Right lobe of liver (tissue), 6 donors: Measurements from ENCODE around the gene WTIP. TPM values are rescaled to one million over a fixed set of nuclear protein-coding genes. Genes with fewer than 3 reads are reported as not detected.

Source experiments
- ATAC-seq, 4 donors: fragments of 200-7000 bp; cut with Tn5 transposase; one replicate each; pipeline ENCODE4 v1.9.1; 2020; ENCODE audit warnings: mild to moderate bottlenecking in 4 of 4, moderate library complexity in 4 of 4
- DNase-seq, 3 donors: peaks; one replicate each; pipeline ENCODE4 v3.0.0-alpha.2; 2020
- H3K27ac ChIP-seq, 3 donors: fragments of 200-600 bp; one replicate each; pipeline ENCODE4 v1.8.0; 2022
- H3K27me3 ChIP-seq, 2 donors: fragments of 200-600 bp; one replicate each; pipeline ENCODE4 v1.8.0; 2022
- H3K36me3 ChIP-seq, 4 donors: fragments of 200-600 bp; sonication (generic) in 1 of 4; one replicate each; pipeline versions ENCODE4 v1.5.1 to v1.8.0; 2017 to 2022; ENCODE audit warnings: control low read depth in 1 of 4
- H3K4me1 ChIP-seq, 4 donors: fragments of 200-600 bp; sonication (generic) in 1 of 4; one replicate each; pipeline versions ENCODE4 v1.5.1 to v1.8.0; 2017 to 2022; ENCODE audit warnings: control low read depth in 1 of 4
- H3K4me3 ChIP-seq, 3 donors: fragments of 200-600 bp; one replicate each; pipeline ENCODE4 v1.8.0; 2022
- H3K9me3 ChIP-seq, 4 donors: fragments of 200-600 bp; sonication (generic) in 1 of 4; one replicate each; pipeline versions ENCODE4 v1.5.1 to v1.8.0; 2017 to 2022; ENCODE audit warnings: control low read depth in 1 of 4
- POLR2A ChIP-seq: fragments of 450-650 bp; IDR thresholded peaks from one replicate; pipeline ENCODE4 v1.6.1; 2017; ENCODE audit warnings: antibody characterized with exemption, mild to moderate bottlenecking
- WGBS: methylation state at CpG from one replicate; pipeline ENCODE4 v1.1.6; 2018; ENCODE audit warnings: low coverage, low lambda C conversion rate; ENCODE audit not compliant: insufficient coverage; ENCODE audit errors: missing lambda C conversion rate; 5-methylcytosine and 5-hydroxymethylcytosine counted together
- intact Hi-C, 2 donors: fragments of 100-400 bp; cut with DNase I; formaldehyde crosslinking; loops; one replicate each; pipeline versions ENCODE4 v1.11.2 to v1.14.1; 2022
- total RNA-seq, 6 experiments: library from RNA; depleted of rRNA in 2 of 6; stranded (reverse); fragments of >200 nt in 2 of 6; fragmentation: NEBNext Ultra II Directional in 3 of 6; extraction: Animal tissue kit (Norgen Biotek cat#: 25700) in 3 of 6; gene quantifications; one replicate each; pipeline versions ENCODE4 v1.1.0 to v1.2.4, GENCODE V29; 2016 to 2023
- TF ChIP-seq, protein P1 (sequence below), 4 donors: fragments of 200-600 bp in 3 of 4; fragments of 450-650 bp in 1 of 4; IDR thresholded peaks; one replicate each; pipeline versions ENCODE4 v1.5.1 to v1.8.0; 2016 to 2022; ENCODE audit warnings: antibody characterized with exemption in 4 of 4, mild to moderate bottlenecking in 2 of 4
- donor health status: DM: no; HTN: yes; CAD: no.
- donor health status: DM: no; HTN: no; CAD: no.
- donor health status: DM: no; HTN: no; CAD: no.
- donor health status: DM: no; HTN: yes; CAD: no.
- donor health status: DM: no; HTN: yes; CAD: no.

Gene WTIP
- total RNA-seq, 6 experiments from 2014 or later: 0.19 to 1.8 (median 1.3) TPM

DNA sequence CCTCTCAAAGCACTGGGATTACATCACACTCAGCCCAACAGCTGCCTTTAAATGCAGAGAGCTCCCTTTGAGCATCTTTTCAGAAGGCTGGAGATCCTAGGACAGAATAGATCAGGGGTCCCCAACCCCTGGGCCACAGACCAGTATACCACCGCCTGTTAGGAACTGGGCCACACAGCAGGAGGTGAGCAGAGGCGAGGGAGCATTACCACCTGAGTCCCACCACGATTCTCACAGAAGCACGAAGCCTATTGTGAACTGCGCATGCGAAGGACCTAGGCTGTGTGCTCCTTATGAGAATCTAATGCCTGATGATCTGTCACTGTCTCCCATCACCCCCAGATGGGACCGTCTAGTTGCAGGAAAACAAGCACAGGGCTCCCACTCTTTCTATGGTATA, 2.2 kb upstream of the WTIP start:
- Histone ChIP-seq H3K4me1 (no peaks in the 10 kb centered on the region), H3K4me3 (no peak overlapping the region), H3K36me3 (no peaks in the 10 kb centered on the region), H3K27me3 (peaks cover 0 to 10% of the 10 kb centered on the region in 2 donors), H3K27ac (no peak overlapping the region), H3K9me3 (no peaks in the 10 kb centered on the region)
- WGBS: 86% methylated on average over 5 of the region's 7 CpGs
- DNase-seq: no peak
- no peak for ATAC-seq
- intact Hi-C loops: no loop called here
- TF ChIP-seq, protein P1, sequence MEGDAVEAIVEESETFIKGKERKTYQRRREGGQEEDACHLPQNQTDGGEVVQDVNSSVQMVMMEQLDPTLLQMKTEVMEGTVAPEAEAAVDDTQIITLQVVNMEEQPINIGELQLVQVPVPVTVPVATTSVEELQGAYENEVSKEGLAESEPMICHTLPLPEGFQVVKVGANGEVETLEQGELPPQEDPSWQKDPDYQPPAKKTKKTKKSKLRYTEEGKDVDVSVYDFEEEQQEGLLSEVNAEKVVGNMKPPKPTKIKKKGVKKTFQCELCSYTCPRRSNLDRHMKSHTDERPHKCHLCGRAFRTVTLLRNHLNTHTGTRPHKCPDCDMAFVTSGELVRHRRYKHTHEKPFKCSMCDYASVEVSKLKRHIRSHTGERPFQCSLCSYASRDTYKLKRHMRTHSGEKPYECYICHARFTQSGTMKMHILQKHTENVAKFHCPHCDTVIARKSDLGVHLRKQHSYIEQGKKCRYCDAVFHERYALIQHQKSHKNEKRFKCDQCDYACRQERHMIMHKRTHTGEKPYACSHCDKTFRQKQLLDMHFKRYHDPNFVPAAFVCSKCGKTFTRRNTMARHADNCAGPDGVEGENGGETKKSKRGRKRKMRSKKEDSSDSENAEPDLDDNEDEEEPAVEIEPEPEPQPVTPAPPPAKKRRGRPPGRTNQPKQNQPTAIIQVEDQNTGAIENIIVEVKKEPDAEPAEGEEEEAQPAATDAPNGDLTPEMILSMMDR (IDR thresholded peaks at IDR 0.05): no peak
- no peak for TF ChIP-seq POLR2A

DNA sequence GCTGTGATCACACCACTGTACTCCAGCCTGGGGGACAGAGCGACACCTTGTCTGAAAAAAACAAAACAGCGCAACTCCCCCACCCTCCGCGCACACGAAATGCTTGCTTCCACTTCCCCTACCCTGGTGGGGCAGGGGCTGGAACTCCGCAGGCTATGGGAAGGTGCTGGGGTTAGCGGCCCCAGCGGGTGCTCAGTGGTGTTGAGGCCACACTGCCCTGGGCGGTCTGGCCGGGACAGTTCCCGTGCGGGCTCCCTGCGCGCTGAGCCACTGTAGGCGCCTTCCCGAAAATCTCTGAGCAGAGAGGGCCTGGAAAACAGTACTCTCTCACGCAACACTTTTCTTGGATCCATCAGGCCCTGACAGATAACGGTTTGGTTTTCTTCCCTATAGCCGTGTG, 1.1 kb upstream of the WTIP start:
- Histone ChIP-seq H3K4me3 (no peak overlapping the region), H3K4me1 (no peaks in the 10 kb centered on the region), H3K27me3 (peaks cover 0 to 10% of the 10 kb centered on the region in 2 donors), H3K9me3 (no peaks in the 10 kb centered on the region), H3K36me3 (no peaks in the 10 kb centered on the region), H3K27ac (no peak overlapping the region)
- intact Hi-C loops: no loop called here
- DNase-seq (peak in 1 of 3 donors; percentile 37), ATAC-seq (no peak)
- WGBS: no CpG with 5 or more reads among the region's 19 CpGs
- no peak for TF ChIP-seq POLR2A
- TF ChIP-seq, protein P1 (IDR thresholded peaks at IDR 0.05): no peak

DNA sequence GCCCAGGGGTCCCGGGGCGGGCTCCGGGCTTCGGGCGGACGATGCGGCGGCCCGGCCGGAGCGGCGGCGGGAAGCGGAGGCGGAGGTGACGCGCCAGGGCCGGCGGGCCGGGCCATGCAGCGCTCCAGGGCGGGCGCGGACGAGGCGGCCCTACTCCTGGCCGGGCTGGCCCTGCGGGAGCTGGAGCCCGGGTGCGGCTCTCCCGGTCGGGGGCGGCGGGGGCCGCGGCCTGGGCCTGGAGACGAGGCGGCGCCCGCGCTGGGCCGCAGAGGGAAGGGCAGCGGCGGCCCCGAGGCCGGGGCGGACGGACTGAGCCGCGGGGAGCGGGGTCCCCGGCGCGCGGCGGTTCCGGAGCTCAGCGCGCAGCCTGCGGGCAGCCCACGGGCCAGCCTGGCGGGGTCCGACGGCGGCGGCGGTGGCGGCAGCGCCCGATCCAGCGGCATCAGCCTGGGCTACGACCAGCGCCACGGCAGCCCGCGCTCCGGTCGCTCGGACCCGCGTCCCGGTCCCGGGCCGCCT, 362 bp downstream of the WTIP start:
- Histone ChIP-seq H3K4me3 (peak overlapping the region; percentile 29 to 46 (median 31)), H3K27ac (peak overlapping the region in 1 of 3 donors; percentile 40), H3K27me3 (peaks cover 0 to 10% of the 10 kb centered on the region in 2 donors), H3K36me3 (no peaks in the 10 kb centered on the region), H3K4me1 (no peaks in the 10 kb centered on the region), H3K9me3 (no peaks in the 10 kb centered on the region)
- intact Hi-C loops: no loop called here
- ATAC-seq (peak in 2 of 4 donors; percentile 25 to 42), DNase-seq (peak in 1 of 3 donors; percentile 44)
- TF ChIP-seq POLR2A: no peak
- TF ChIP-seq, protein P1 (IDR thresholded peaks at IDR 0.05): no peak
- WGBS: no CpG with 5 or more reads among the region's 84 CpGs

DNA sequence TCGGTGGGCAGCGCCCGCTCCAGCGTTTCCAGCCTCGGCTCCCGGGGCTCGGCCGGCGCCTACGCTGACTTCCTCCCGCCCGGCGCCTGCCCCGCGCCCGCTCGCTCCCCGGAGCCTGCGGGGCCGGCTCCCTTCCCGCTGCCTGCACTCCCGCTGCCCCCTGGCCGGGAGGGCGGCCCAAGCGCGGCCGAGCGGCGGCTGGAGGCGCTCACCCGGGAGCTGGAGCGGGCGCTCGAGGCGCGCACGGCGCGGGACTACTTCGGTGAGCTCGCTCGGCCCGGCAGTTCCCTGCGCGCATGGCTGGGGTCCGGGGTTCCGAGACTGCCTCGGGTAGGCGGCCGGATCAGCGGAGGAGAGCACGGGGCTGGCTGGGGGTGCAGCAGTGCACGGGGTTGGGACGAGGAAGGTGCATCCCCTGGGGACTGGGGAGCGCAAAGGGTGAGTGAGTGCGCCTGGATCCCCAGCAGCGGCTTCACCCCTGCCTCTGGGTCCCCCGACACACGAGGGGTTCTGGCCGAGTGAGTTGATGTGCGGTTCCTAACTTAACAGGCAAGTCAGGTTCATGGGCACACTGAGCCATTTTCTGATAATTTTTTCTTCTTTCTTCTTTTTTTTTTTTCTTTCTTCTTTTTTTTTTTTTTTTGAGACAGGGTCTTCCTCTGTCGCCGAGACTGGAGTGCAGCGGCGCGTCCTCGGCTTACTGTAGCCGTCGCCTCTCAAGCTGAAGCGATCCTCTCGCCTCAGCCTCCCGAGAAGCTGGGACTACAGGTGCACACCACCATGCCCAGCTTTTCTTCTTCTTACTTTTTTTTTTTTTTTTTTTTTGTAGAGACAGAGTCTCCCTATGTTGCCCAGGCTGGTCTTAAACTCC, 1.1 kb downstream of the WTIP start:
- H3K27me3 ChIP-seq: peaks cover 0 to 10% of the 10 kb centered on the region in 2 donors
- H3K9me3 ChIP-seq: no peaks in the 10 kb centered on the region
- TF ChIP-seq, protein P1 (IDR thresholded peaks at IDR 0.05): no peak
- TF ChIP-seq POLR2A: no peak
- ATAC-seq (peak in 3 of 4 donors; percentile 5 to 19 (median 9)), DNase-seq (peak in 1 of 3 donors; percentile 62)
- 20% methylated on average over 8 of the region's 72 CpGs for WGBS
- H3K4me1 ChIP-seq: no peaks in the 10 kb centered on the region
- H3K36me3 ChIP-seq: no peaks in the 10 kb centered on the region
- H3K27ac ChIP-seq: peak overlapping the region in 1 of 3 donors; percentile 40
- intact Hi-C loops: no loop called here
- peak overlapping the region; percentile 29 to 46 (median 31) for H3K4me3 ChIP-seq
